SU-DHL-6 (cell line): ENCODE data around the gene PILRB.
"Not testable (repeated sequence)": the region's sequence is repeated elsewhere in the genome, so short reads cannot be mapped to it uniquely, and the experiment has no call there.

Source experiments
- CTCF ChIP-seq: fragments of 200-600 bp; sonication (generic); IDR thresholded peaks from one replicate; pipeline ENCODE4 v1.5.1; 2017; ENCODE audit warnings: antibody characterized with exemption, mild to moderate bottlenecking, low read length, moderate library complexity; ENCODE audit not compliant: insufficient read depth, poor library complexity, severe bottlenecking
- EZH2phosphoT487 ChIP-seq: fragments of 200-600 bp; sonication (generic), shearing (Covaris generic); conservative IDR thresholded peaks from 2 replicates; pipeline ENCODE4 v1.6.1; 2018; ENCODE audit warnings: mild to moderate bottlenecking, antibody characterized with exemption, low read length, moderate library complexity, mixed read lengths

GRCh38 chr7:100352230-100352781 is 5.6 kb upstream of the PILRB start:
- not testable (repeated sequence) for TF ChIP-seq CTCF, EZH2phosphoT487
